Thyroid gland (tissue), 4 donors: ENCODE measurements around the gene EEA1.

Experiments
- CTCF ChIP-seq, 6 experiments: fragments of 200-600 bp in 3 of 6; fragments of 450-650 bp in 3 of 6; sonication (generic) in 3 of 6; IDR thresholded peaks; one replicate each; pipeline ENCODE4 v1.5.1; 2016 to 2019; ENCODE audit warnings: antibody characterized with exemption in 6 of 6, mild to moderate bottlenecking in 2 of 6, inconsistent platforms in 1 of 6, moderate library complexity in 1 of 6
- POLR2A ChIP-seq, 2 donors: fragments of 450-650 bp; IDR thresholded peaks; one replicate each; pipeline ENCODE4 v1.6.1; 2017; ENCODE audit warnings: antibody characterized with exemption in 2 of 2, mild to moderate bottlenecking in 2 of 2, moderate library complexity in 1 of 2

- TF ChIP-seq CTCF (IDR thresholded peaks at IDR 0.05) (no peak), POLR2A (IDR thresholded peaks at IDR 0.05) (no peak)
Measured at GRCh38 chr12:92721656-92722055, 207.4 kb downstream of the EEA1 start.
